Measurements from ENCODE around the gene OR10J4.
"Not testable (repeated sequence)": the region's sequence is repeated elsewhere in the genome, so short reads cannot be mapped to it uniquely, and the experiment has no call there.

The OR10J4 gene

GRCh38 chr1:159443066-159443750 is 11.2 kb downstream of the OR10J4 start:
- no peaks in the 10 kb centered on the region for H3K4me1 ChIP-seq (ENCODE audit: control insufficient read depth, insufficient read depth, low read length)
- H3K27ac ChIP-seq (ENCODE audit: low read depth, low read length): no peak overlapping the region
- peaks cover 17% of the 10 kb centered on the region for H3K9me3 ChIP-seq (ENCODE audit: control insufficient read depth, insufficient read depth, low read length)
- H3K27me3 ChIP-seq (ENCODE audit: control insufficient read depth, insufficient read depth, low read length): no peaks in the 10 kb centered on the region
- no peak overlapping the region for H3K9ac ChIP-seq (ENCODE audit: low read depth, low read length)
- no peaks in the 10 kb centered on the region for H3K36me3 ChIP-seq (ENCODE audit: control insufficient read depth, insufficient read depth, low read length)
- no peak overlapping the region for H3K4me3 ChIP-seq (ENCODE audit: low read depth, low read length)

GRCh38 chr1:159444511-159444910 is 12.5 kb downstream of the OR10J4 start:
- no peak overlapping the region for H3K9ac ChIP-seq (ENCODE audit: low read depth, low read length)
- no peaks in the 10 kb centered on the region for H3K36me3 ChIP-seq (ENCODE audit: control insufficient read depth, insufficient read depth, low read length)
- H3K4me1 ChIP-seq (ENCODE audit: control insufficient read depth, insufficient read depth, low read length): no peaks in the 10 kb centered on the region
- no peaks in the 10 kb centered on the region for H3K27me3 ChIP-seq (ENCODE audit: control insufficient read depth, insufficient read depth, low read length)
- H3K27ac ChIP-seq (ENCODE audit: low read depth, low read length): no peak overlapping the region
- no peak overlapping the region for H3K4me3 ChIP-seq (ENCODE audit: low read depth, low read length)
- H3K9me3 ChIP-seq (ENCODE audit: control insufficient read depth, insufficient read depth, low read length): peaks cover 22% of the 10 kb centered on the region

- no peaks in the 10 kb centered on the region for H3K36me3 ChIP-seq (ENCODE audit: control insufficient read depth, insufficient read depth, low read length)
- H3K9ac ChIP-seq (ENCODE audit: low read depth, low read length): no peak overlapping the region
- H3K4me3 ChIP-seq (ENCODE audit: low read depth, low read length): no peak overlapping the region
- H3K27me3 ChIP-seq (ENCODE audit: control insufficient read depth, insufficient read depth, low read length): no peaks in the 10 kb centered on the region
- H3K9me3 ChIP-seq (ENCODE audit: control insufficient read depth, insufficient read depth, low read length): peaks cover 31% of the 10 kb centered on the region
- no peak overlapping the region for H3K27ac ChIP-seq (ENCODE audit: low read depth, low read length)
- no peaks in the 10 kb centered on the region for H3K4me1 ChIP-seq (ENCODE audit: control insufficient read depth, insufficient read depth, low read length)
Measured at GRCh38 chr1:159448181-159448580, 16.2 kb downstream of the OR10J4 start.

GRCh38 chr1:159449605-159450004 is 17.6 kb downstream of the OR10J4 start:
- H3K9ac ChIP-seq (ENCODE audit: low read depth, low read length); H3K27ac ChIP-seq (ENCODE audit: low read depth, low read length); H3K4me1 ChIP-seq (ENCODE audit: control insufficient read depth, insufficient read depth, low read length); H3K36me3 ChIP-seq (ENCODE audit: control insufficient read depth, insufficient read depth, low read length); H3K27me3 ChIP-seq (ENCODE audit: control insufficient read depth, insufficient read depth, low read length); H3K4me3 ChIP-seq (ENCODE audit: low read depth, low read length): not testable (repeated sequence)
- peaks cover 31% of the 10 kb centered on the region for H3K9me3 ChIP-seq (ENCODE audit: control insufficient read depth, insufficient read depth, low read length)

GRCh38 chr1:159459551-159459950 is 27.5 kb downstream of the OR10J4 start:
- H3K36me3 ChIP-seq (ENCODE audit: control insufficient read depth, insufficient read depth, low read length): no peaks in the 10 kb centered on the region
- H3K9ac ChIP-seq (ENCODE audit: low read depth, low read length): no peak overlapping the region
- H3K4me3 ChIP-seq (ENCODE audit: low read depth, low read length): no peak overlapping the region
- no peaks in the 10 kb centered on the region for H3K27me3 ChIP-seq (ENCODE audit: control insufficient read depth, insufficient read depth, low read length)
- H3K9me3 ChIP-seq (ENCODE audit: control insufficient read depth, insufficient read depth, low read length): peaks cover 18% of the 10 kb centered on the region
- H3K27ac ChIP-seq (ENCODE audit: low read depth, low read length): no peak overlapping the region
- H3K4me1 ChIP-seq (ENCODE audit: control insufficient read depth, insufficient read depth, low read length): no peaks in the 10 kb centered on the region

- H3K27ac ChIP-seq (ENCODE audit: low read depth, low read length): no peak overlapping the region
- H3K9me3 ChIP-seq (ENCODE audit: control insufficient read depth, insufficient read depth, low read length): peaks cover 11% of the 10 kb centered on the region
- H3K27me3 ChIP-seq (ENCODE audit: control insufficient read depth, insufficient read depth, low read length): no peaks in the 10 kb centered on the region
- no peaks in the 10 kb centered on the region for H3K36me3 ChIP-seq (ENCODE audit: control insufficient read depth, insufficient read depth, low read length)
- no peaks in the 10 kb centered on the region for H3K4me1 ChIP-seq (ENCODE audit: control insufficient read depth, insufficient read depth, low read length)
- H3K4me3 ChIP-seq (ENCODE audit: low read depth, low read length): no peak overlapping the region
- H3K9ac ChIP-seq (ENCODE audit: low read depth, low read length): no peak overlapping the region
Measured at GRCh38 chr1:159465191-159465603, 33.2 kb downstream of the OR10J4 start.

- no peak overlapping the region for H3K4me3 ChIP-seq (ENCODE audit: low read depth, low read length)
- no peak overlapping the region for H3K27ac ChIP-seq (ENCODE audit: low read depth, low read length)
- no peaks in the 10 kb centered on the region for H3K36me3 ChIP-seq (ENCODE audit: control insufficient read depth, insufficient read depth, low read length)
- H3K27me3 ChIP-seq (ENCODE audit: control insufficient read depth, insufficient read depth, low read length): no peaks in the 10 kb centered on the region
- no peaks in the 10 kb centered on the region for H3K9me3 ChIP-seq (ENCODE audit: control insufficient read depth, insufficient read depth, low read length)
- H3K4me1 ChIP-seq (ENCODE audit: control insufficient read depth, insufficient read depth, low read length): no peaks in the 10 kb centered on the region
- H3K9ac ChIP-seq (ENCODE audit: low read depth, low read length): no peak overlapping the region
Measured at GRCh38 chr1:159468321-159468720, 36.3 kb downstream of the OR10J4 start.

- no peaks in the 10 kb centered on the region for H3K4me1 ChIP-seq (ENCODE audit: control insufficient read depth, insufficient read depth, low read length)
- no peaks in the 10 kb centered on the region for H3K9me3 ChIP-seq (ENCODE audit: control insufficient read depth, insufficient read depth, low read length)
- no peak overlapping the region for H3K4me3 ChIP-seq (ENCODE audit: low read depth, low read length)
- no peaks in the 10 kb centered on the region for H3K27me3 ChIP-seq (ENCODE audit: control insufficient read depth, insufficient read depth, low read length)
- no peak overlapping the region for H3K9ac ChIP-seq (ENCODE audit: low read depth, low read length)
- H3K36me3 ChIP-seq (ENCODE audit: control insufficient read depth, insufficient read depth, low read length): no peaks in the 10 kb centered on the region
- no peak overlapping the region for H3K27ac ChIP-seq (ENCODE audit: low read depth, low read length)
Measured at GRCh38 chr1:159469921-159470533, 38.0 kb downstream of the OR10J4 start.

- no peaks in the 10 kb centered on the region for H3K27me3 ChIP-seq (ENCODE audit: control insufficient read depth, insufficient read depth, low read length)
- H3K36me3 ChIP-seq (ENCODE audit: control insufficient read depth, insufficient read depth, low read length): no peaks in the 10 kb centered on the region
- no peak overlapping the region for H3K27ac ChIP-seq (ENCODE audit: low read depth, low read length)
- H3K9me3 ChIP-seq (ENCODE audit: control insufficient read depth, insufficient read depth, low read length): no peaks in the 10 kb centered on the region
- H3K4me3 ChIP-seq (ENCODE audit: low read depth, low read length): no peak overlapping the region
- no peak overlapping the region for H3K9ac ChIP-seq (ENCODE audit: low read depth, low read length)
- peaks cover 10% of the 10 kb centered on the region for H3K4me1 ChIP-seq (ENCODE audit: control insufficient read depth, insufficient read depth, low read length)
Measured at GRCh38 chr1:159473335-159473734, 41.3 kb downstream of the OR10J4 start.

GRCh38 chr1:159474926-159475325 is 42.9 kb downstream of the OR10J4 start:
- H3K36me3 ChIP-seq (ENCODE audit: control insufficient read depth, insufficient read depth, low read length): no peaks in the 10 kb centered on the region
- no peak overlapping the region for H3K27ac ChIP-seq (ENCODE audit: low read depth, low read length)
- H3K27me3 ChIP-seq (ENCODE audit: control insufficient read depth, insufficient read depth, low read length): no peaks in the 10 kb centered on the region
- H3K9me3 ChIP-seq (ENCODE audit: control insufficient read depth, insufficient read depth, low read length): no peaks in the 10 kb centered on the region
- H3K9ac ChIP-seq (ENCODE audit: low read depth, low read length): no peak overlapping the region
- peaks cover 10% of the 10 kb centered on the region for H3K4me1 ChIP-seq (ENCODE audit: control insufficient read depth, insufficient read depth, low read length)
- H3K4me3 ChIP-seq (ENCODE audit: low read depth, low read length): no peak overlapping the region
